MM.1S (cell line): ENCODE measurements around the gene CNOT6.

Experiments
- DNase-seq: peaks from one replicate; pipeline ENCODE4 v3.0.0-alpha.2; 2015
- H2AFZ ChIP-seq: fragments of 300-600 bp; sonication (generic); 2 replicates; pipeline ENCODE4 v1.6.0; 2016; ENCODE audit warnings: antibody characterized with exemption, low read length
- H3F3A ChIP-seq: fragments of 300-600 bp; sonication (generic); 2 replicates; pipeline ENCODE4 v1.6.1; 2016; ENCODE audit warnings: mild to moderate bottlenecking, antibody characterized with exemption, low read length, moderate library complexity, mixed read lengths; ENCODE audit not compliant: insufficient read depth
- H3K27ac ChIP-seq: fragments of 300-600 bp; sonication (generic); 2 replicates; pipeline ENCODE4 v1.5.1; 2016; ENCODE audit warnings: mild to moderate bottlenecking, low read length
- H3K27me3 ChIP-seq: fragments of 300-600 bp; sonication (generic); replicated peaks from 2 replicates; pipeline ENCODE4 v1.6.0; 2016; ENCODE audit warnings: low read length; ENCODE audit not compliant: insufficient read depth
- H3K36me3 ChIP-seq: fragments of 300-600 bp; sonication (generic); replicated peaks from 2 replicates; pipeline ENCODE4 v1.6.1; 2016; ENCODE audit warnings: mild to moderate bottlenecking, low read length, mixed read lengths; ENCODE audit not compliant: insufficient read depth
- H3K4me1 ChIP-seq: fragments of 300-600 bp; sonication (generic); 2 replicates; pipeline ENCODE4 v1.6.1; 2016; ENCODE audit warnings: low read length, mixed read lengths
- H3K4me2 ChIP-seq: fragments of 300-600 bp; sonication (generic); 2 replicates; pipeline ENCODE4 v1.6.0; 2016; ENCODE audit warnings: low read depth, low read length
- H3K4me3 ChIP-seq: fragments of 300-600 bp; sonication (generic); 2 replicates; pipeline ENCODE4 v1.5.1; 2016; ENCODE audit warnings: low read length, mixed read lengths
- H3K79me2 ChIP-seq: fragments of 300-600 bp; sonication (generic); 2 replicates; pipeline ENCODE4 v1.6.1; 2016; ENCODE audit warnings: mixed run types, low read length, mixed read lengths
- H3K9ac ChIP-seq: fragments of 300-600 bp; sonication (generic); 2 replicates; pipeline ENCODE4 v1.6.1; 2016; ENCODE audit warnings: low read length, mixed read lengths
- H3K9me2 ChIP-seq: fragments of 300-600 bp; sonication (generic); replicated peaks from 2 replicates; pipeline ENCODE4 v1.6.1; 2016; ENCODE audit warnings: mild to moderate bottlenecking, low read length, mixed read lengths; ENCODE audit not compliant: insufficient read depth
- H3K9me3 ChIP-seq: fragments of 300-600 bp; sonication (generic); replicated peaks from 2 replicates; pipeline ENCODE4 v1.6.1; 2016; ENCODE audit warnings: mild to moderate bottlenecking, low read length, mixed read lengths; ENCODE audit not compliant: insufficient read depth
- H4K20me1 ChIP-seq: fragments of 300-600 bp; sonication (generic); 2 replicates; pipeline ENCODE4 v1.6.1; 2016; ENCODE audit warnings: mild to moderate bottlenecking, low read length, moderate library complexity, mixed read lengths; ENCODE audit not compliant: insufficient read depth
- EZH2 ChIP-seq: fragments of 300-600 bp; sonication (generic); optimal IDR thresholded peaks from 2 replicates; pipeline ENCODE3; 2017; ENCODE audit warnings: low read depth, mild to moderate bottlenecking, antibody characterized with exemption, low read length, mixed read lengths
- EZH2phosphoT487 ChIP-seq: fragments of 300-600 bp; sonication (generic); IDR thresholded peaks from 2 replicates; pipeline ENCODE4 v1.6.1; 2018; ENCODE audit warnings: antibody characterized with exemption, low read length
- TF ChIP-seq, protein P1 (sequence below): fragments of 300-600 bp; sonication (generic); IDR thresholded peaks from 2 replicates; pipeline ENCODE4 v1.5.1; 2016; ENCODE audit warnings: antibody characterized with exemption, low read length, mixed read lengths

CNOT6 gene

DNA sequence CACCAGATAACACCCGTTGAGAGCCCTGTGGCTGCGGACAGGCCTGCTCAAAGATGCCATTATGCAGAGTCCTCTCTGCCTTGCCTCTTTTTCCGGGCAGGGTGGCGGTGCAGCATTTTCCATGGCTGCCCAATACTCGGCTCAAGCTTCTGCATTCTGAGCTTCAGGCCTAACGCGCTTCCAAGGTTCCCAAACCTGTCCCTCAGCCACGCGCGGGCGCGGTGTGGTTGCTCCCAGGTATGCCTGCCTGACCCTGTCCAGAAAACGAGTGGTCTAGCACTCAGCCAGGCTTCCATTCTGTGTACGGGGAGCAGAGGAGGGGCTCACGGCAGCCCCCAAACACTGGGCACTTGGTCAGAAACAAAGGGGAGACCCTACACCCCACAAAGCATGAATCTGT is 27.9 kb upstream of the CNOT6 start:
- Histone ChIP-seq H3F3A (no peaks in the 10 kb centered on the region), H3K9ac (no peak overlapping the region), H3K4me2 (no peak overlapping the region), H3K4me1 (no peaks in the 10 kb centered on the region), H3K9me3 (no peaks in the 10 kb centered on the region), H3K9me2 (no peaks in the 10 kb centered on the region), H3K27ac (no peak overlapping the region), H3K36me3 (no peaks in the 10 kb centered on the region), H4K20me1 (no peaks in the 10 kb centered on the region), H3K79me2 (no peaks in the 10 kb centered on the region), H3K27me3 (peaks cover 18% of the 10 kb centered on the region), H2AFZ (no peak overlapping the region), H3K4me3 (no peak overlapping the region)
- no peak for TF ChIP-seq EZH2
- TF ChIP-seq, protein P1, sequence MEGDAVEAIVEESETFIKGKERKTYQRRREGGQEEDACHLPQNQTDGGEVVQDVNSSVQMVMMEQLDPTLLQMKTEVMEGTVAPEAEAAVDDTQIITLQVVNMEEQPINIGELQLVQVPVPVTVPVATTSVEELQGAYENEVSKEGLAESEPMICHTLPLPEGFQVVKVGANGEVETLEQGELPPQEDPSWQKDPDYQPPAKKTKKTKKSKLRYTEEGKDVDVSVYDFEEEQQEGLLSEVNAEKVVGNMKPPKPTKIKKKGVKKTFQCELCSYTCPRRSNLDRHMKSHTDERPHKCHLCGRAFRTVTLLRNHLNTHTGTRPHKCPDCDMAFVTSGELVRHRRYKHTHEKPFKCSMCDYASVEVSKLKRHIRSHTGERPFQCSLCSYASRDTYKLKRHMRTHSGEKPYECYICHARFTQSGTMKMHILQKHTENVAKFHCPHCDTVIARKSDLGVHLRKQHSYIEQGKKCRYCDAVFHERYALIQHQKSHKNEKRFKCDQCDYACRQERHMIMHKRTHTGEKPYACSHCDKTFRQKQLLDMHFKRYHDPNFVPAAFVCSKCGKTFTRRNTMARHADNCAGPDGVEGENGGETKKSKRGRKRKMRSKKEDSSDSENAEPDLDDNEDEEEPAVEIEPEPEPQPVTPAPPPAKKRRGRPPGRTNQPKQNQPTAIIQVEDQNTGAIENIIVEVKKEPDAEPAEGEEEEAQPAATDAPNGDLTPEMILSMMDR: no peak
- no peak for TF ChIP-seq EZH2phosphoT487
- DNase-seq: no peak

DNA sequence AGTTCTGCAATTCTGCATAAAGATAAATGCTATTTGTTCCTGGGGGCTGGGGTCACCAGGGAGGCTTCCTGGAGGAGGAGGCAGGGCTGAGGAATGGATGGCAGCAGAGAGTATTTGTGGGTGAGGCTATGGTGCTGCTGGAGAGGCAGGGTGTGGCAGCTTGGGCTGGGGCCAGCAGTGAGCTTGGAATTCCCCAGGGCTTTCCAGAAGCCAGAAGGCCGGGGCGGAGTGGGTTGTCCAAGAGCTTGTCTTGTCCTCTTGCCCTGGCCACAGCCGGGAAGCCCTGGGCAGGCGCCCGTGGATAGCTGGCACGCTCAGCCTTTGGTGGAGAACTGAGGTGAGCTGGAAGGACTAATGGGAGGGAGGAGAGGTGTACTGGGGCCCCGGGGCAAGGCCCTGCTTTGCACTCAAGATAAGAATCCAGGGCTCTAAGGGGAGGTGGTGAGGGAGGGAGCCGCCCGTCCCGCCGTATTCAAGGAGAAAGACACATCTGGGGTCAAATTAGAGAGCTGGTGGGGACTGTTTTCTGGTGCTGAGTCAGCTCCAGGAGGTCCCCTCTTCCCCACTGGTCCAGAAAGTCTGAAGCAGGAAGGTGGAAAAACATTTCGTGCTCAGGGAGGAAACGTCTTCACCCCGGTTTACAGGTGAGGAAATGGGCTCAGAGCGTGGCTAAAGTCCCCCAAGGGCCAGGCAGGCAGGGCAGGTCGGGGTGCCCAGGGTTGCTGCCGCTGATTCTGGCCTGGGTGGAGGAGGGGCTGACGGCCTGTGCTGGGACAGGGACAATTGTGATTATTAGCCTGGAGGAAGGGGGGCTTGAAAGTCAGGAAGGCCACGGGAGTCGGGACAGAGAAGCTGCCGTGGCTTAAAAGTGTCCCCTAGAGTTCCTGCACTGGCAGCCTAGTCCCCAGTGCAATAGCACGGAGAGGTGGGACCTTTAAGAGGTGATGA is 26.9 kb upstream of the CNOT6 start:
- no peaks in the 10 kb centered on the region for H4K20me1 ChIP-seq
- no peaks in the 10 kb centered on the region for H3K9me2 ChIP-seq
- TF ChIP-seq EZH2: no peak
- TF ChIP-seq, protein P1: no peak
- TF ChIP-seq EZH2phosphoT487: no peak
- H3K27ac ChIP-seq: no peak overlapping the region
- no peak overlapping the region for H2AFZ ChIP-seq
- H3K36me3 ChIP-seq: no peaks in the 10 kb centered on the region
- H3K4me3 ChIP-seq: no peak overlapping the region
- H3K9me3 ChIP-seq: no peaks in the 10 kb centered on the region
- DNase-seq: no peak
- no peak overlapping the region for H3K4me2 ChIP-seq
- H3F3A ChIP-seq: no peaks in the 10 kb centered on the region
- no peak overlapping the region for H3K9ac ChIP-seq
- peaks cover 28% of the 10 kb centered on the region for H3K27me3 ChIP-seq
- H3K4me1 ChIP-seq: no peaks in the 10 kb centered on the region
- H3K79me2 ChIP-seq: no peaks in the 10 kb centered on the region

DNA sequence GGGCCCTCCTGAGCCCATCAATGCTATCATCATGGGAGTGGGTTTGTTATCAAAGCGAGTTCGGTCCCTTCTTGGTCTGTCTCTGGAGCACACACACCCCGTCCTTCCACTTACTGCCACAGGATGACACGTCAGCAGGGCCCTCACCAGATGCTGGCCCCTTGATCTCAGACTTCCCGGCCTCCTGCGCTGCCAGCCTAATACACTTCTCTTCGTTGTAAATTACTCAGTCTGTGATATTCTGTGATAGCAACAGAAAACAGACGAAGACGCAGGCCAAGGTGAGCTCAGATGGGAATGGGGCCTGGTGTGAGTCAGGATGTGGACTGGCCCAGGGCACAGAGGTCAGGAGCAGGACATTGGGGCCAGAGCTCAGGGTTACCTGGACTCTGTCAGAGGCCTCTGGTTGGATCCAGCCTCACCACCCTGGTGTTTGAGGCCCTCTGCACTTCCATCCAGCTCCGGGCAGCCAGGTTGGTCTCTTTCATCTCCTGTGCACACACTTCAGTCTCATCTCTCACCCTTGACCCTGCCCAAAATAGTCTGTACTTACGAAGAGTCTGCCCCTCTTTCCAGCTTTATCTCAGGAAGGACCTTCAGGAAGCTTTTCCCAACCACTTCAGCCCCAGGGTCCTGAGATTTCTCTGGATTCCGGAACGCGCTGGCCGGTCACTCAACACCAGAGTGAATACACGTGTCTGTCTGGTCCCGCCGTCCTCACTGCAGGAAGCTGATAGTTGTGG is 26.0 kb upstream of the CNOT6 start:
- Histone ChIP-seq H3F3A (no peaks in the 10 kb centered on the region), H3K4me1 (no peaks in the 10 kb centered on the region), H3K9me3 (no peaks in the 10 kb centered on the region), H3K27ac (no peak overlapping the region), H3K9ac (no peak overlapping the region), H3K4me3 (no peak overlapping the region), H3K36me3 (no peaks in the 10 kb centered on the region), H3K79me2 (no peaks in the 10 kb centered on the region), H3K4me2 (no peak overlapping the region), H3K9me2 (no peaks in the 10 kb centered on the region), H2AFZ (no peak overlapping the region), H3K27me3 (peaks cover 32% of the 10 kb centered on the region), H4K20me1 (no peaks in the 10 kb centered on the region)
- DNase-seq: no peak
- TF ChIP-seq EZH2phosphoT487 (no peak), EZH2 (no peak)
- TF ChIP-seq, protein P1: no peak
